MM.1S (cell line): ENCODE results near the gene FANCE.

ENCODE experiments used
- CTCF ChIP-seq: fragments of 300-600 bp; sonication (generic); IDR thresholded peaks from 2 replicates; pipeline ENCODE4 v1.5.1; 2016; ENCODE audit warnings: antibody characterized with exemption, low read length, mixed read lengths
- EZH2 ChIP-seq: fragments of 300-600 bp; sonication (generic); optimal IDR thresholded peaks from 2 replicates; pipeline ENCODE3; 2017; ENCODE audit warnings: low read depth, mild to moderate bottlenecking, antibody characterized with exemption, low read length, mixed read lengths

GRCh38 chr6:35486005-35486925 lies 34.1 kb downstream of the FANCE start:
- no peak for TF ChIP-seq CTCF
- TF ChIP-seq EZH2 = no peak
